ENCODE data around the gene PARD6B.

GRCh38 chr20:50729901-50730764, 1.2 kb upstream of the PARD6B start:
- TF ChIP-seq, protein P1, sequence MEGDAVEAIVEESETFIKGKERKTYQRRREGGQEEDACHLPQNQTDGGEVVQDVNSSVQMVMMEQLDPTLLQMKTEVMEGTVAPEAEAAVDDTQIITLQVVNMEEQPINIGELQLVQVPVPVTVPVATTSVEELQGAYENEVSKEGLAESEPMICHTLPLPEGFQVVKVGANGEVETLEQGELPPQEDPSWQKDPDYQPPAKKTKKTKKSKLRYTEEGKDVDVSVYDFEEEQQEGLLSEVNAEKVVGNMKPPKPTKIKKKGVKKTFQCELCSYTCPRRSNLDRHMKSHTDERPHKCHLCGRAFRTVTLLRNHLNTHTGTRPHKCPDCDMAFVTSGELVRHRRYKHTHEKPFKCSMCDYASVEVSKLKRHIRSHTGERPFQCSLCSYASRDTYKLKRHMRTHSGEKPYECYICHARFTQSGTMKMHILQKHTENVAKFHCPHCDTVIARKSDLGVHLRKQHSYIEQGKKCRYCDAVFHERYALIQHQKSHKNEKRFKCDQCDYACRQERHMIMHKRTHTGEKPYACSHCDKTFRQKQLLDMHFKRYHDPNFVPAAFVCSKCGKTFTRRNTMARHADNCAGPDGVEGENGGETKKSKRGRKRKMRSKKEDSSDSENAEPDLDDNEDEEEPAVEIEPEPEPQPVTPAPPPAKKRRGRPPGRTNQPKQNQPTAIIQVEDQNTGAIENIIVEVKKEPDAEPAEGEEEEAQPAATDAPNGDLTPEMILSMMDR (IDR thresholded peaks at IDR 0.05 in 2 of 3, conservative IDR thresholded peaks at IDR 0.05 in 1 of 3; ENCODE audit: borderline replicate concordance in 1 of 3, insufficient read depth in 1 of 3, low read depth in 2 of 3, low read length in 2 of 3), result no peak
- TF ChIP-seq POLR2AphosphoS5 (IDR thresholded peaks at IDR 0.05; ENCODE audit: low read depth, low read length), result peak; percentile 58; the same call in 1 of the 2 replicates
- no peak for TF ChIP-seq YY1 (IDR thresholded peaks at IDR 0.05; ENCODE audit: extremely low read depth, insufficient replicate concordance, low read depth, low read length)
- TF ChIP-seq POLR2A (IDR thresholded peaks at IDR 0.05; ENCODE audit: borderline replicate concordance, extremely low read depth, insufficient read depth, insufficient read length), result no peak
- no peak for TF ChIP-seq EZH2 (IDR thresholded peaks at IDR 0.05)
- no peak for TF ChIP-seq RAD21 (IDR thresholded peaks at IDR 0.05; ENCODE audit: low read depth)
- no peak for TF ChIP-seq EZH2phosphoT487 (IDR thresholded peaks at IDR 0.05; ENCODE audit: borderline replicate concordance)
- TF ChIP-seq EGR1 (IDR thresholded peaks at IDR 0.05; ENCODE audit: low read depth), result no peak
- no peak for TF ChIP-seq REST (IDR thresholded peaks at IDR 0.05; ENCODE audit: low read depth)
- TF ChIP-seq, protein P2, sequence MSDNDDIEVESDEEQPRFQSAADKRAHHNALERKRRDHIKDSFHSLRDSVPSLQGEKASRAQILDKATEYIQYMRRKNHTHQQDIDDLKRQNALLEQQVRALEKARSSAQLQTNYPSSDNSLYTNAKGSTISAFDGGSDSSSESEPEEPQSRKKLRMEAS (IDR thresholded peaks at IDR 0.05), result no peak
- no peak for TF ChIP-seq SIN3A (IDR thresholded peaks at IDR 0.05; ENCODE audit: low read depth)
- TF ChIP-seq TCF7L2 (IDR thresholded peaks at IDR 0.05; ENCODE audit: borderline replicate concordance, extremely low read depth, insufficient read depth, insufficient read length), result no peak
- TF ChIP-seq ATF3 (IDR thresholded peaks at IDR 0.05), result no peak

Measured in HCT116 (cell line).